Measurements from ENCODE around the gene FOXA3. TPM values are rescaled to one million over a fixed set of nuclear protein-coding genes. Genes with fewer than 3 reads are reported as not detected.

Gene FOXA3
- total RNA-seq, 2 experiments from 2014 or later = 0.40 to 0.62 TPM

DNA sequence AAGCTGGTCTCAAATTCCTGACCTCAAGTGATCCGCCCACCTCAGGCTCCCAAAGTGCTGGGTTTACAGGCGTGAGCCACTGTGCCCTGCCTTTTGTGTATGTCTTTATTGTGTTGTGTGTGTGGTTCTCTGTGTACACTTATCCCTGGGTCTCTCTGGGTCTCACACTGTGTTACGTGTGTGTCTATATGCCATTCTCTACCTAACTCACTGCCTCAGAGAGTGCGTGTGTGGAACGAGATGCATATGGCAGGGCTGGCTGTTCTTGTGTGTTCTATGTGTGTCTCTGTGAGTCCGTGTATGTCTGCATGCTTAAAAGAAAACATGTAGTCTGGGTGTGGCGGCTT lies 10.5 kb downstream of the FOXA3 start:
- ATAC-seq (no peak), DNase-seq (no peak)
- ChIA-PET CTCF (no interaction called here), POLR2A (no interaction called here)
- no peak overlapping the region for H3K27ac Mint-ChIP-seq
- H3K4me1 Mint-ChIP-seq = peaks cover 23% of the 10 kb centered on the region
- H3K4me3 Mint-ChIP-seq = no peak overlapping the region
- H3K9me3 Mint-ChIP-seq (ENCODE audit: low read depth) = no peaks in the 10 kb centered on the region
- intact Hi-C loops (cut with DNase I, micrococcal nuclease) = no loop called here
- H3K27me3 Mint-ChIP-seq = peaks cover 21% of the 10 kb centered on the region
- no peaks in the 10 kb centered on the region for H3K36me3 Mint-ChIP-seq (ENCODE audit: low read depth)

- DNase-seq = no peak
- peak; percentile 86 for ATAC-seq
- H3K9me3 Mint-ChIP-seq (ENCODE audit: low read depth) = no peaks in the 10 kb centered on the region
- peak overlapping the region; percentile 33 for H3K27ac Mint-ChIP-seq
- H3K4me3 Mint-ChIP-seq = peak overlapping the region; percentile 7
- H3K36me3 Mint-ChIP-seq (ENCODE audit: low read depth) = no peaks in the 10 kb centered on the region
- POLR2A ChIA-PET = no interaction called here
- CTCF ChIA-PET = no interaction called here
- peaks cover 21% of the 10 kb centered on the region for H3K27me3 Mint-ChIP-seq
- intact Hi-C loops (cut with DNase I, micrococcal nuclease) = loop anchor here in 1 of 2 experiments (1.0 kb wide), 1 partner anchor 12 kb away; the partner anchor contains the start of gene FOXA3
- H3K4me1 Mint-ChIP-seq = peaks cover 24% of the 10 kb centered on the region
Observed at GRCh38 chr19:45876161-45876410, 12.0 kb downstream of the FOXA3 start.

DNA sequence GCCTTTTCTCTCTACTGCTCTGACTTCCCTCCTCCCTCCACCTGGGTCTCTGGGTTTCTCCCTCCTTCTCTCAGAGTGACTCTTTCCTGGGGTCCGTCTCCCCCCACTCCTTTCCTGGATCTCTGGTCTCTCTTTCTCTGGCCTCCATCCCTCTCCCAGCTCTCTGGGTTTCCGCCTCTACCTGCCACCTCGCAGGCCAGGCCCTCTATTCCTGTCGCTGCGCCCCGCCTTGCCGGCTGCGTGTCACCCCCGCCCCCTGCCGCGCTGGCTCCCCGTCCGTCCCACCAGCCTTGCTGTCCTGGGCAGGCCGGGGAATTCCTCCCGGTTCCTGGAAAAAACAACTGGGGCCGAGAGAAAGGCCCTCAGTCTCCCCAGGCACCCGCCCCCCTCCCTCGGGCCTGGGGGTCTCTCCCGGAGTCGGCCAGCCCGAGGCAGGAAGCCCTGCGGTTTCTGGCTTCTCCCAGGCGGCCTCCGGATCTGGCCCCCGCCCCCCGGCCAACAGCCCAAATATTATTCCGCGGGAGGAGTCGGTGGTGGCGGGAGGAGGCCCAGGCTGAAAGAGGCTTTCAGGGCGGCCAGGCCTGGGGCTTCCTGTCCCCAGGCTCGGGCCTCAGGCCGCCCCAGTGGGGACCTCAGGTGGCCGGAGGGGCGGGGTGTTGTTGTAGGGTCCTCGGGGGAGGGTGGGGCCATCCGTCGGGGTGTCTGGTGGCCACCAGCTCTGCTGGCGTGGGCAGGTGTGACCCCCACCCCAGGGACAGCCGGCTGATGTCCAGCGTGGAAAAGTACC lies 12.5 kb downstream of the FOXA3 start:
- ChIA-PET POLR2A (no interaction called here), CTCF (no interaction called here)
- ATAC-seq (peak; percentile 34), DNase-seq (peak; percentile 82)
- no peaks in the 10 kb centered on the region for H3K36me3 Mint-ChIP-seq (ENCODE audit: low read depth)
- H3K27ac Mint-ChIP-seq = peak overlapping the region; percentile 33
- H3K4me3 Mint-ChIP-seq = peak overlapping the region; percentile 7
- H3K4me1 Mint-ChIP-seq = peaks cover 29% of the 10 kb centered on the region
- H3K27me3 Mint-ChIP-seq = peaks cover 21% of the 10 kb centered on the region
- intact Hi-C loops (cut with DNase I, micrococcal nuclease) = loop anchor here in 1 of 2 experiments (1.0 kb wide), 1 partner anchor 12 kb away; the partner anchor contains the start of gene FOXA3
- H3K9me3 Mint-ChIP-seq (ENCODE audit: low read depth) = no peaks in the 10 kb centered on the region

DNA sequence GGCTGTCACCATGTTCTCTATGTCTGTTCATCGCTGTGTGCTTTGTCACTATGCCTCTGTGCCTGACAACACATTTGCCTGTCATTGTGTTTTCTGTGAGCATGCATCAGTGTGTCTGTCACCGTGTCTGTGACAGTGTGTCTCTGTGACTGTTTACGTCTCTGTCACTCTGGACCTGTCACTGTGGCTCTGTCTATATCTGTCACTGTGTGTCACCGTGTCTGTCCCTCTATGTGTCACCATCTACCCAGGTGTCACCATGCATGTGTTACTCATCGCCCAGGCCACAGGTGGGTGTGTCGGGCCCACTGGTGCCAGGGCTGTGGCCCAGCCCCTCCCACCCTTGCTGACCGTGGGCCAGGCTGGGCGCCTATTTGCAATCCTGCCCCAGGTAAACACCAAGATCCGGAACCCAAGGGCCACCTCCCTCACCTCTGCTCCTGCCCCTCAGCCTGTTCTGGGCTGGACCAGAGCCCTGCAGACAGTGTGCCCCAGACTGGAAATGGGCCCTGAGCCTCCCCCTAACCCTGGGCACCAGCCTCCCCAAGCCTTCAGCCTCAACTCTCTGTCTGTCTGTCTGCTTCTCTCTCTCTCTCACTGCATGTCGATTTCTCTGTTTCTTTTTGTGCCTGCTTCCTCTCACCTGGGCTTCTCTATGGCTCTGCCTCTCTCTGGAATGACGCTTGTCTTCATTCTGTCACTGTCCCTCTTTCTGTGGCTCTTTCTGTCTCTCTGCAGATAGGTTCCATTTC lies 14.1 kb downstream of the FOXA3 start:
- CTCF ChIA-PET = no interaction called here
- POLR2A ChIA-PET = no interaction called here
- Mint-ChIP-seq H3K27ac (peak overlapping the region; percentile 6), H3K36me3 (ENCODE audit: low read depth) (no peaks in the 10 kb centered on the region), H3K9me3 (ENCODE audit: low read depth) (no peaks in the 10 kb centered on the region), H3K4me1 (peaks cover 38% of the 10 kb centered on the region), H3K27me3 (peaks cover 21% of the 10 kb centered on the region), H3K4me3 (no peak overlapping the region)
- peak; percentile 65 for DNase-seq
- intact Hi-C loops (cut with DNase I, micrococcal nuclease) = no loop called here
- ATAC-seq = peak; percentile 75

DNA sequence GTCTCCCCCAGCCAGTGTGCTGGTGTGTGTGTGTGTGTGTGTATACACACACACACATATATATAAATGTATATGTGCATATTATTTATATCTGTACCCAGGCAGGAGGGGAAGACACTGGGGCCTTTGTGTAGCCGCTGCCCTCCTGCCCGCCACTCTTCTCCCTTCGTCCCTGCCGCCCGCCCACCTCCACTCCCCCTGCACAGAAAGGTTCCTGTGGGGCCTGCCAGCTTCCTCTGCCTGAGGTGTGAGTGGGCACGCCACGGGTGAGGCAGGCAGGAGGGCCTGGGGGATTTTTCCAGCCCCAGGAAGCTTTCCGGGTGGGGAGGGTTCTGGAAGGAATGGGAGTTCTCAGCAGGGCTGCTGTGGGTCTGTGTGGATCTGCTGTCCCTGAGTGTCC lies 14.9 kb downstream of the FOXA3 start:
- DNase-seq (no peak), ATAC-seq (no peak)
- Mint-ChIP-seq H3K36me3 (ENCODE audit: low read depth) (peaks cover 3% of the 10 kb centered on the region), H3K4me3 (no peak overlapping the region), H3K9me3 (ENCODE audit: low read depth) (no peaks in the 10 kb centered on the region), H3K27ac (no peak overlapping the region), H3K4me1 (peaks cover 42% of the 10 kb centered on the region), H3K27me3 (peaks cover 21% of the 10 kb centered on the region)
- CTCF ChIA-PET = interaction anchor here (0.8 kb wide), 1 partner anchor 237 kb away, joined by 3 read pairs; no protein-coding TSS in a partner anchor
- POLR2A ChIA-PET = no interaction called here
- intact Hi-C loops (cut with DNase I, micrococcal nuclease) = no loop called here

DNA sequence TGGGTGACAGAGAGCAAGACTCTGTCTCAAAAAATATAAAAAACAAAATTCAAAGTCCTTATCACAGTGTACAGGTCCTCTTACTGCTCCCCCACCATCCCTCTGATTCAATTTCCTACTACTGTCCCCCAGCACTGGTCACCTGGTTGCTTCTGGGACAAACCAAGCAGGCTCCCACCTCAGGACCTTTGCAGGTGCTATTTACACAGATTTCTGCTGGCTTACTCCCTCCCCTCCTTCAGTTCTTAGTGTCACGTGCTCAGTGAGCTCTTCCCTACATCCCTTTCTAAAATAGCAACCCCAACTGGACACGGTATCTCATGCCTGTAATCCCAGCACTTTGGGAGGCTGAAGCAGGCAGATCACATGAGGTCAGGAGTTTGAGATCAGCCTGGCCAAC lies 15.8 kb downstream of the FOXA3 start:
- Mint-ChIP-seq H3K4me1 (peaks cover 44% of the 10 kb centered on the region), H3K27me3 (peaks cover 18% of the 10 kb centered on the region), H3K4me3 (no peak overlapping the region), H3K27ac (no peak overlapping the region), H3K36me3 (ENCODE audit: low read depth) (peaks cover 3% of the 10 kb centered on the region), H3K9me3 (ENCODE audit: low read depth) (no peaks in the 10 kb centered on the region)
- ChIA-PET POLR2A (interaction anchor here (0.6 to 1.2 kb wide), 2 partner anchors 17 to 899 kb away, joined by 5 to 8 read pairs; no protein-coding TSS in a partner anchor), CTCF (no interaction called here)
- DNase-seq (no peak), ATAC-seq (no peak)
- intact Hi-C loops (cut with DNase I, micrococcal nuclease) = loop anchor here in 1 of 2 experiments (10.0 kb wide), 1 partner anchor 1605 kb away; the partner anchor contains the start of gene KPTN

GRCh38 chr19:45881082-45881908 lies 17.2 kb downstream of the FOXA3 start:
- Mint-ChIP-seq H3K4me3 (no peak overlapping the region), H3K9me3 (ENCODE audit: low read depth) (no peaks in the 10 kb centered on the region), H3K27ac (no peak overlapping the region), H3K27me3 (peaks cover 13% of the 10 kb centered on the region), H3K36me3 (ENCODE audit: low read depth) (peaks cover 3% of the 10 kb centered on the region), H3K4me1 (peaks cover 36% of the 10 kb centered on the region)
- intact Hi-C loops (cut with DNase I, micrococcal nuclease) = loop anchor here in 1 of 2 experiments (10.0 kb wide), 1 partner anchor 1604 kb away; the partner anchor contains the start of gene KPTN
- ChIA-PET POLR2A (interaction anchor here (1.0 kb wide), 1 partner anchor 164 kb away, joined by 3 read pairs; no protein-coding TSS in a partner anchor), CTCF (interaction anchor here (0.7 to 8.2 kb wide), 6 partner anchors 17 to 186 kb away, joined by 3 to 84 read pairs (median 6); partner anchors contain the start of genes FOXA3, SIX5 and SYMPK)
- ATAC-seq = no peak
- no peak for DNase-seq

- no peaks in the 10 kb centered on the region for H3K9me3 Mint-ChIP-seq (ENCODE audit: low read depth)
- ChIA-PET CTCF (interaction anchor here (0.5 to 8.2 kb wide), 10 partner anchors 13 to 295 kb away, joined by 3 to 84 read pairs (median 6); partner anchors contain the start of genes DMWD, FOXA3, SIX5 and SYMPK), POLR2A (interaction anchor here (1.0 kb wide), 1 partner anchor 165 kb away, joined by 3 read pairs; no protein-coding TSS in a partner anchor)
- H3K36me3 Mint-ChIP-seq (ENCODE audit: low read depth) = peaks cover 3% of the 10 kb centered on the region
- peaks cover 34% of the 10 kb centered on the region for H3K4me1 Mint-ChIP-seq
- H3K4me3 Mint-ChIP-seq = no peak overlapping the region
- H3K27ac Mint-ChIP-seq = no peak overlapping the region
- no peak for ATAC-seq
- intact Hi-C loops (cut with DNase I, micrococcal nuclease) = loop anchor here in 1 of 2 experiments (10.0 kb wide), 1 partner anchor 1603 kb away; the partner anchor contains the start of gene KPTN
- DNase-seq = no peak
- peaks cover 11% of the 10 kb centered on the region for H3K27me3 Mint-ChIP-seq
Observed at GRCh38 chr19:45881909-45882528, 17.9 kb downstream of the FOXA3 start.

DNA sequence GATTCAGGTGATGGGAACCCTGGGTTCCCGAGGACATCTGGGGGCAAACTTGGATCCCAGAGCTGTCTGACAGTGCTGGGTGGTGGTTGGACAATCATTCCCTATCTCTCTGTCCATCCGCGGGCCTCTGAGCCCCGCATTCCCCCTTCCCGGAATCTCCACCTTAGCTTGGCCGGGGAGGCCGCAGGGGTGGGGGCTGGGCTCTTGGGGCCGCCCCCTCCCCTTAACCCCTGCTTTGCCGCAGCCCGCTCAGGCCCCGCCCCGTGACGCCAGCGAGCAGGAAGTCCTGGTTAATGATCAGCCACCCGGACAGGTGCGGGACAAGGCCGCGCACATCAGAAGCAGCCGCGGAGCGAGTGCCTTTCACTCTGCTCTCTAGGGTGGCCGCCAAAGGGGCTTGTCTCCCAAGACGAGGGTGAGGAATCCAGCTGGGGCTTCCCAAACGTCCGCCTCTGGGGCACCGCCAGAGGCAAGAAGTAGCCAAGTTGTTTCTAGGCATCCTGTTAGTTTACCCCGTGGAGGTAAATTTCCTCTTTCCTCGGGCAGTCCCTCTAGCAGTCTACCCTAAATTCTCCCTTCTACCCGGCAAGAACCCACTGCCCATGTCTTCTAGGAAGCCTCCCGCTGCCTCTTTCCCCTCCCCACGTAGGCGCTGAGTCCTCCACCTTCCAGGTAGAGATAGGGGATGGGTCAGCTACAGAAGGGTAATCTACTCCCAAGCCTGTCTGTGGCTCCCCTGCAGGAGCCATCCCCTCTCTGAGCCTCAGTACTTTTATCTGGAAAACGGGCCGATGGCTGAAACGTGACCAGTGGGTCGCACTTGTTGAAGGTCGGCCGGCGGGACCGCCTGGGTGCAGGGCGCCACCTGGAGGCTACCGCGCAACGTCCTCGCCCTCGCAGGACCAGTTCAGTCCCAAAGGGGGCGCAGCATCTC lies 18.8 kb downstream of the FOXA3 start:
- peak overlapping the region; percentile 32 for H3K27ac Mint-ChIP-seq
- ATAC-seq = peak; percentile 42

GRCh38 chr19:45883586-45883880 lies 19.4 kb downstream of the FOXA3 start:
- ATAC-seq = no peak
- DNase-seq = no peak
- POLR2A ChIA-PET = no interaction called here
- Mint-ChIP-seq H3K27me3 (peaks cover 4% of the 10 kb centered on the region), H3K36me3 (ENCODE audit: low read depth) (peaks cover 3% of the 10 kb centered on the region), H3K9me3 (ENCODE audit: low read depth) (no peaks in the 10 kb centered on the region), H3K4me3 (peak overlapping the region; percentile 66), H3K4me1 (peaks cover 25% of the 10 kb centered on the region), H3K27ac (peak overlapping the region; percentile 32)
- CTCF ChIA-PET = interaction anchor here (0.6 to 8.2 kb wide), 4 partner anchors 9 to 32 kb away, joined by 3 to 84 read pairs (median 4); partner anchors contain the start of genes FOXA3 and SYMPK
- intact Hi-C loops (cut with DNase I, micrococcal nuclease) = loop anchor here (1.0 to 10.0 kb wide), 4 partner anchors 19 to 1601 kb away; partner anchors contain the start of genes FOXA3 (in 1 of the 2) and KPTN (in 1 of the 2)

More for the DNA sequence above, 18.8 kb downstream of the FOXA3 start:
- Mint-ChIP-seq H3K9me3 (ENCODE audit: low read depth) (no peaks in the 10 kb centered on the region), H3K27me3 (peaks cover 7% of the 10 kb centered on the region), H3K4me3 (peak overlapping the region; percentile 66), H3K36me3 (ENCODE audit: low read depth) (peaks cover 3% of the 10 kb centered on the region), H3K4me1 (peaks cover 29% of the 10 kb centered on the region)
- POLR2A ChIA-PET = no interaction called here
- CTCF ChIA-PET = interaction anchor here (0.5 to 8.2 kb wide), 12 partner anchors 10 to 296 kb away, joined by 3 to 84 read pairs (median 4); partner anchors contain the start of genes DMWD, FOXA3, SIX5 and SYMPK
- DNase-seq = peak; percentile 94
- intact Hi-C loops (cut with DNase I, micrococcal nuclease) = loop anchor here (1.0 to 10.0 kb wide), 4 partner anchors 19 to 1602 kb away; partner anchors contain the start of genes FOXA3 (in 1 of the 2) and KPTN (in 1 of the 2)
